ENCODE data around the gene SRCIN1.
"Not testable (repeated sequence)": the region's sequence is repeated elsewhere in the genome, so short reads cannot be mapped to it uniquely, and the experiment has no call there.

The SRCIN1 gene

DNA sequence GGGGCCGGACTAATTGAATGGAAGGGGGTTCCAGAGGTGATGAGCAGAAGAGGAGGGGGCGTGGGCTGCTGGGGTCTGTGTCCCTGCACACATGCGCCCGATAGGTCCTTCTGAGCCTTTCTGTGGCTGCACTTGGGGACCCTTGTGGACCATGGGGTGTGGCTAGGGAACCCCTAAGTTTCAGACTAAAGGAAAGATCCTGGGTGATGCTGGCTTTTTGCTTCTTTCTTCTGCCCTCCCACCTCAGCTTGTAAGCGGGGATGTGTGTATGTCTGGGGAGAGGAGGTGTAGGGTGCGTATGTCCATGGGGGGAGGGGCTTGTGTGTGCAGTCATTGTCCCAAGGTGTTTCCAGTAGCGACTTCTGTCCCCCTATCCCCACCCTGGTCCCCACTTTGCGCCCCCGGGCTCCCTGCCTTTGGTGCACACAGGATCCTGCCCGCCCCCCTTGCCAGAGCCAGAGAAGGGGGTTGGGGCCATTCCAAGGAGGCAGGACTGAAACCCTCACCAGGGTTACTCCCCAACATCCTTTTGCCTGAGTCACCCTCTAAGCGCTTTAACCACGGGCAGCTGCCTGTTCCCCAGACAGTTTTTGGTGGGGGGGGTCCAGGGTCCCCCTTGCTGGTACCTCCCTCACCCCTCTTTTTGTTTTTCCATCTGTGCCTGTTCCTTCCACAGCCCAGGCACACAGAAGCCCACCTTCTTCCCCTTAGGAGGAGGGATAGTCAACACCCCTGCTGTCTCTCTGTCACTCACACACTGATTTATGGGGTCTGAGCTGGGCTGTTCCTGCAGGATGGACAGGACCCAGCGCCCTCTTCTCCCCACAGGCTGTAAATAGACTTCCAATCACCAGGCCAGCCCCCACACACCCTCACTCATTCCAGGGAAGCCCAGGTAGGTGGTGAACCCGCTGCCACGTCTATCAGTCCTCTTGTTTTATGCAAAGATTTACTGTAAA, 94.3 kb downstream of the SRCIN1 start:
- in situ Hi-C loops (cut with MboI; ENCODE audit: low sequenced_read_pairs), result no loop called here

DNA sequence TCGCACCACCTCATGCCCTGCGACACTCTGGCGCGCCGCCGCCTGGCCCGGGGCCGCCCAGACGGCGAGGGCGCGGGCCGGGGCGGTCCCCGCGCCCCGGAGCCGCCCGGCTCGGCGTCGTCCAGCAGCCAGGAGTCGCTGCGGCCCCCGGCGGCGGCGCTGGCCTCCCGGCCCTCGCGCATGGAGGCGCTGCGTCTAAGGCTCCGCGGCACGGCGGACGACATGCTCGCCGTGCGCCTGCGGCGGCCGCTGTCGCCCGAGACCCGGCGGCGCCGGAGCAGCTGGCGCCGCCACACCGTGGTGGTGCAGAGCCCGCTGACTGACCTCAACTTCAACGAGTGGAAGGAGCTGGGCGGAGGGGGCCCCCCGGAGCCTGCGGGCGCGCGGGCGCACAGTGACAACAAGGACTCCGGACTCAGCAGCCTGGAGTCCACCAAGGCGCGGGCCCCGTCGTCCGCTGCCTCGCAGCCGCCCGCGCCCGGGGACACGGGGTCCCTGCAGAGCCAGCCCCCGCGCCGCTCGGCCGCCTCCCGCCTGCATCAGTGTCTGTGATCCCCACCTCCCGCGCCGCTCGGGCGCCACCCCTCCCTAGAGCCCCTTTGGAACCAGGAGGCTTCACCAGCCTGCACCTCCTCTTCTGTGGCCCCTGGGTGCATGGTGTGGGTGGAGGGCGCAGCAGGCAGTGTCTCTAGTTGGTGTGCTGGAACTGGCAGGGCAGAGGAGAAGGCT, 95.2 kb downstream of the SRCIN1 start:
- in situ Hi-C loops (cut with MboI; ENCODE audit: low sequenced_read_pairs), result no loop called here

DNA sequence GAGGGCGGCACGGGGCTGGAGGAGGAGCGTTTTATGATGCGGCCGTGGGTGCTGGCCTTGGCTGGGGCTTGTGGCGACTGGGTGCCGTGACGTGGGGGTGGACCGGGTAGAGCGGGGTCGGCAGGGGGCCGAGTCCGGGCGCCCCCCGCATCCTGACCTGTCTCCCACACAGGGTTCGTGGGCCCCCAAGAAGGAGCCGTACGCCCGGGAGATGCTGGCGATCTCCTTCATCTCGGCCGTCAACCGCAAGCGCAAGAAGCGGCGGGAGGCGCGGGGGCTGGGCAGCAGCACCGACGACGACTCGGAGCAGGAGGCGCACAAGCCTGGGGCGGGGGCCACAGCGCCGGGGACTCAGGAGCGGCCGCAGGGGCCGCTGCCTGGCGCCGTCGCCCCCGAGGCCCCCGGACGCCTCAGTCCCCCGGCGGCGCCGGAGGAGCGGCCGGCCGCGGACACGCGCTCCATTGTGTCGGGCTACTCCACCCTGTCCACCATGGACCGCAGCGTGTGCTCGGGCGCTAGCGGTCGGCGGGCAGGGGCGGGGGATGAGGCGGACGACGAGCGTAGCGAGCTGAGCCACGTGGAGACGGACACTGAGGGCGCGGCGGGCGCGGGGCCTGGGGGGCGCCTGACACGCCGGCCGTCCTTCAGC, 95.9 kb downstream of the SRCIN1 start:
- in situ Hi-C loops (cut with MboI; ENCODE audit: low sequenced_read_pairs), result no loop called here

DNA sequence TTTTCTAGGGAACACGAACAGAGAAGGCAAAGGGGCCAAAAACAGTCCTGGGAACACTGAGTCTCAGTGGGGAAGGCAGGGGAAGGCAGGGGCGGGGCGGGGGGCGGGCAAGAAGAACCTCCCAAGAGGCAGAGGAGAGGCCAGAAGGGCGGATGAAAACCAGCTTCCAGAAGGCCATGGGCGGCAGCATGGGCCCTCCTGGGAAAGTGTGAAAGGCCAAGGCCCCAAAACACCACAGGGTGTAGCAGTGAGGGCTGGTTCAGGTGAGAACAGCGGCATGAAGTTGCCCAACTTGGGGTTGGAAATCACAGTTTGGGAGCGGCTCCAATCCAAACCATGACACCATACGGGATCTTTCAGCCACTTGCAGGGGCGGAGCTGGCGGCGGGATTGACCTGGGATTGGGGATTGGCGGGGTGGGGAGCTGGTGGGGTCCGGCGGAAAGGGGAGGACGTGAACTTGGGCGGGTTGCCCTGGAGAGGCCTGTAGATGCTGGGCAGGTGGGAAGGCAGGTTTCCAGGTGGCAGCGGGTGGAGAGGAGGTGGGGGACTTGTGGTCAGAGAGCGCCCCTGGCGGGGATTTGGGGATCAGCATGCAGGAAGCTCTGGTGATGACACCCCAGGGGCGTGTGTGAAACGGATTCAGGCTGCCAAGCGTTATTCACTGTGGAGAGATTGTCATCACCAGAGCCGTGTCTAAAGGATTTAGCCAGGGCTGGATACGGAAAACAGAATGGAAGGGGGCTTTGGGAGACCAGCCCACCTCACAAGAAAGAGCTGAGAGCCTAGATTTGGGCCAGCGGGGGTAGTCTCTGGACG, 96.6 kb downstream of the SRCIN1 start:
- in situ Hi-C loops (cut with MboI; ENCODE audit: low sequenced_read_pairs), result no loop called here

DNA sequence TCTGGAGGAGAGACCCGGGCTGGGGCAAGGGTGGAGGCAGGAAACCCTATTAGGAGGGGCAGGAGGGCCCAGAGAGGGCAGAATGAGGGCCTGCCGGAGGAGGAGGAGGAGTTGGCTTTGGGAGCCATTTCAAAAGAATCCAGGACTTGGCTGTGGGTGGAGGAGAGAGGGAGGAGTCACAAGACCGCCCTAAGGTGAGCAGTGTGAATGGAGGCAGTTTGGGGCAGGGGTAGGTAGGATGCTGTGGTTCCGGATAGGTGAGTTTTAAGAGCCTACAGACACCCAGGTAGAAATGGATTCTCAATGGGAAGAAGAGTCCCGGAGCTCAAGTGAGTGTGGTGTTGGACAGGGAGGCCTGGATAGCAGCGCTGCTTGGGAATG, 97.2 kb downstream of the SRCIN1 start:
- in situ Hi-C loops (cut with MboI; ENCODE audit: low sequenced_read_pairs), result no loop called here

DNA sequence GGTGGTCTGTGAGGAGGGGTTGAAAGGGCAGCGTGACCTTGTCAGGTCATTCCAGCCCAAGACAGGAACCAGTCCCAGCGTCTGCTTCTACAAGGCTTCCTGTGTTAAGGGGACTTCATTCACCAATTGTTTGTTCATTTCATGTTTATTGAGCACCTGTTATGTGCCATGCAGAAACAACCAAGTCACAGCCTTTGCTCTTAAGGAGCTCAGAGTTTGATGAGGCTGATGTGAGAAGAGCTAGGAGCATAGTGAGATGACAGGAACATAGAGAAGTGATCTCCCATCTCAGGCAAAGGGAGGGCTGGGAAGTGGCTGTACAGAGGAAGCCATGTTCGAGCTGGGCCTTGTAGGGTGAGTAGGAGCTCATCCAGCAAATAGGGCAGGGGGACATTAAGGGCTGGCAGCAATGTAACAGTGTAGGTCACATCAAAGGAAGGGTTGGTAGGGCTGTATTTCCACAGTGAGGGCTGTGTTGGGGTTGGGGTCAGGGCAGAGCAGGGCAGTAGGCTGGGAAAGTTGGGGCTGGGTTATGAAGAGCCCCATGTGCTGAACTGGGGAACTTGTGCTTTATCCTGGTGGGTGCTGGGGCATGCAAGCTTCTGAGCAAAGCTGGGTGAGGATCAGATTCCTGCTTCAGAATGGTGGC, 97.7 kb downstream of the SRCIN1 start:
- in situ Hi-C loops (cut with MboI; ENCODE audit: low sequenced_read_pairs), result no loop called here

DNA sequence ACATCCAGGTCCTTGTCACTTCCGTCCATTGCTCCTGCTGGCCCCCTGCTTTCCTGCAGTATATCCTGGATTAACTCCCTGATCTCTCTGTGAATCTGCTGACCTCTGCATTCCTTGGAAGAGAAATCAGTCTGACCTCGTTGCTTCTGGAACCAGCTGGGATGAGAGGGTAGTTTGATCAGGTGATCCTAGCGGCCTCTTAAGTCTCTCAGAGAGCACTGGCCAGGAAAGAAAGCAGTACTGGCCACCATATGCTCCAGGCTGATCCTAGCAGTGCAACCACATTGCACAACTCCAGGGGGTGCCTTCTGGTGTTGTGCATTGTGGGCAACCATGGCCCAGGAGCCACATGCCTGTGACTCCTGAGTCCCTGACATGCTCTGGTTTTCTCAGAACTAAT, 98.3 kb downstream of the SRCIN1 start:
- in situ Hi-C loops (cut with MboI; ENCODE audit: low sequenced_read_pairs), result no loop called here

DNA sequence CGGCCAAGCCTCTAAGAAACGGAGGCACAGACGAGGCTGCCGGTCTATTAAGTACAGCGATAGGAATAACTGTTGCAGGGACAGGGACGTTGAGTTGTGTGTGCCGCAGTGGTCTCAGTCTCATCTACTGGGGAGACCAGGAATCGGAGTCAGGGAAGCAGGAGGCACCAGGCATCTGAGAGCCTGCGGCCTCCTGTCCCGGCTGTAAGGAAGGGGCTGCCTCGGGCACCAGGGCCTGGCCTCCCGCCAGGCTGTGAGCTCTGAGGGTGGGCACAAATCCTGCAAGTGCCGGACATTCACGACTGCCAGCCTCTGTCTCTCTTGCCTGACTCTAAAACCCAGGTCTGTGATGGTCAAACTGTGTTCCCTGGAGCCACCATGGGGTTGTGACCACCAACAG, 101.5 kb downstream of the SRCIN1 start:
- in situ Hi-C loops (cut with MboI; ENCODE audit: low sequenced_read_pairs), result no loop called here

DNA sequence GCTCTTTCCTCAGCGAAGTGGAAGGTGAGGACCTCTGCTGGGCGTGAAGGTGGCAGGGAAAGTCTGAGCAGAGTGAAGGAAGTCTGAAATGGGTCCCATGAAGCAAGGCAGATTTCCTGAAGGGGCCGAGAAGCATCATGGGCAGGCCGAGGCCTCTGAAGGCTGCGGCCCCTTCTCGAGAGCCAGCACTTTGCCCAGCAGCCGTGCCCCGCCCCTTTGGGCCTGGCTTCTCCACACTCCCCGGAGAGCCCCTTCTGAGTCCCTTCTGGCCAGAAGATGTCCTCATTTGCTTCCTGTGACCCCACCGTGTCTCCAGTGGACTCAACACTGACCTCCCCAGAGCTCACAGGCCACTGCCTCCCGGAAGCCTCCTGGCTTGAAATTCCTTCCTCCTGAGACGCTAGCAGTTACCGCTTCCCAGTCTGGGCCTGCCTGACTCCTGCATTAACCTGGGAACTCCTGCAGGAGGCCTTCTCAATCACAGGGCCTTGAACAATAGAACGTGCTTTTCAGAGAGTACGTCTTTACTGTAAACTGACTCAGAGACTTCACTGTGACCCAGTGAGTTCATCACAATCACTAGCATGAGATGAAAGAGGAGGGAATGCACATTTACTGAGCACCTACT, 102.4 kb downstream of the SRCIN1 start:
- in situ Hi-C loops (cut with MboI; ENCODE audit: low sequenced_read_pairs), result not testable (repeated sequence)

DNA sequence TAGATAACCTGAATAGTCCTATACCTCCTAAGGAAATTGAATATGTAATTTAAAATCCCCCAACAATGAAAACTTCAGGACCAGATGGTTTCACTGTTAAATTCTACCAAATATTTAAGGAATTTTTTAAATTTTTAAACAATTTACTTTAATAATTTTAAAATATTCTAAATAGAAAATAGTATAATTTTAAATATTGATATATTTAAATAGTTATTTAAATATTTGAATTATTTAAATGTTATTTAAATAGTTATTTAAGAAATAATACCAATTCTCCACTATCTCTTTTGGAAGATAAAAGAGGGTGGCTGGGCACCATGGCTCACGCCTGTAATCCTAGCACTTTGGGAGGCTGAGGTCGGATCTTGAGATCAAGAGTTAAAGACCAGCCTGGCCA, 104.0 kb downstream of the SRCIN1 start:
- in situ Hi-C loops (cut with MboI; ENCODE audit: low sequenced_read_pairs), result not testable (repeated sequence)

DNA sequence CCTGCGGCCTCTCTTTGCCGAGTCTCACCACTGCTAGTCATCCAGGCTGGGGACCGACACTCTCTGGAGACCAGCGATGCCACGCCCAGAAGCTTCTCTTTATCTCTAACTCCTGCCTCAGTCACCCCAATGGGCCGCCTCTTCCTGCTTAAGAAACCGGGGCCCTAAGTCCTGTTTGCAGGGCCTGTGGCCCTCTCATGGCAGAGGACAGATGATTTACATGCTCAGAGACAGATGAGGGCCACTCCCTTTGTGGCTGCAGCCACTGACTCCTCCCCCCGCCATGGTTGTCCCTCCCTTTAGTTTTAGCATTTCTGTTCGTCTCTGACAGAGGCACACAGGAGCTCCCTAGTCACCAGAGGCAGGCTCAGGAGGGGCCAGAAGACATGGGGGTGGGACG, 106.5 kb downstream of the SRCIN1 start:
- in situ Hi-C loops (cut with MboI; ENCODE audit: low sequenced_read_pairs), result not testable (repeated sequence)

DNA sequence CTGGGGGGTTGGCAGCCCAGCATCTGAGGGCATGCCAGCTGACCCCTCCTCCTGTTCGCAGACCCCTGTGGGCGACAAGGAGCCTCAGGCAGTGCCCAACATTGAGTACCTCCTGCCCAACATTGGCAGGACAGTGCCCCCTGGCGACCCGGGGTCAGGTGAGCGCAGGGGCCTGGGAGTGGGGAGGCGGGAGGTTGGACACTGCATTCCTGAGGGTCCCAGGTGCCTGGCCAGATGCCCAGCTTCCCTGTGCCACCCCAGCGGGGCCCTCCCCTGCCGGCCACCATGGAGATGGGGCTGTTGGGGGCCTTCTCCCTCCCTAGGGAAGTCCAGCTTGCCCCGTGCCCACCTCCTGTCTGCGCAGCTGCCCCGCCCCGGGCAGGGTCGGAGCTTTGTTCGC, 107.4 kb downstream of the SRCIN1 start:
- in situ Hi-C loops (cut with MboI; ENCODE audit: low sequenced_read_pairs), result no loop called here

DNA sequence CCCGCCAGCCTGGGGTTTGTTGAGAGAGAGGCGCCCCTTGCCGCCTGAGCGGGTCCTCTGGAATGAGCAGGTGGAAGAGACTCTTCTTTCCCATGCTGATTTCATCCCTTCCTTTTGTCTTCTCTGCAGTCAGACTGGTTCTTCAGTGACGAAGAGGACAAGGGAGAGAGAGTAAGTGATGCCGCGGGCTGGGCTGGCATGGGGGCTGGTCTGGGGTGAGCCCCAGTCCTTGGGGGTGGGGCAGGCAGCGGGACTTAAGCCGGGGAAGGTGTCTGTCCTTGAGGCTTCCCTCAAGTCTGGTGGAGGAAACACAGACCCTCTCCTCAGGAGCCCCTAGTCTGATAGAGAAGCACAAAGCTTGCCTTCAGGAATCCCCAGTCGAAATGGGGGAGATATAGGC, 108.1 kb downstream of the SRCIN1 start:
- in situ Hi-C loops (cut with MboI; ENCODE audit: low sequenced_read_pairs), result not testable (repeated sequence)

DNA sequence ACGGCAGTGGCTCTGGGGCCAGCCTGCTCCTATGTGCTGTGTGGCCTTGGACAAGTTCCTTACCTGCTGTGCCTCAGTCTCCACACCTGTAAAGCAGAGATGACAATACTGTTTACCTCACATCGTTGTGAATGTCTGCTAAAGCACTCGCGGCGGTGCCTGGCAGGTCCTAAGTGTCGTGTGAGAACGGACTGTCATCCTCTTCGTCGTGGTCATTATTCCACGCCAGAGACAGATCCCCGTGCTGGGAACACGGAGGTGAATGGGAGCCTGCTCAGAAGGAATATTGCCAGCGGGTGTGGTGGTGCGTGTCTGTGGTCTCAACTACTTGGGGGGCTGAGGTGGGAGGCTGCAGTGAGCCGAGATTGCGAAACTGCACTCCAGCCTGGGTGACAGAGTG, 111.6 kb downstream of the SRCIN1 start:
- in situ Hi-C loops (cut with MboI; ENCODE audit: low sequenced_read_pairs), result not testable (repeated sequence)

DNA sequence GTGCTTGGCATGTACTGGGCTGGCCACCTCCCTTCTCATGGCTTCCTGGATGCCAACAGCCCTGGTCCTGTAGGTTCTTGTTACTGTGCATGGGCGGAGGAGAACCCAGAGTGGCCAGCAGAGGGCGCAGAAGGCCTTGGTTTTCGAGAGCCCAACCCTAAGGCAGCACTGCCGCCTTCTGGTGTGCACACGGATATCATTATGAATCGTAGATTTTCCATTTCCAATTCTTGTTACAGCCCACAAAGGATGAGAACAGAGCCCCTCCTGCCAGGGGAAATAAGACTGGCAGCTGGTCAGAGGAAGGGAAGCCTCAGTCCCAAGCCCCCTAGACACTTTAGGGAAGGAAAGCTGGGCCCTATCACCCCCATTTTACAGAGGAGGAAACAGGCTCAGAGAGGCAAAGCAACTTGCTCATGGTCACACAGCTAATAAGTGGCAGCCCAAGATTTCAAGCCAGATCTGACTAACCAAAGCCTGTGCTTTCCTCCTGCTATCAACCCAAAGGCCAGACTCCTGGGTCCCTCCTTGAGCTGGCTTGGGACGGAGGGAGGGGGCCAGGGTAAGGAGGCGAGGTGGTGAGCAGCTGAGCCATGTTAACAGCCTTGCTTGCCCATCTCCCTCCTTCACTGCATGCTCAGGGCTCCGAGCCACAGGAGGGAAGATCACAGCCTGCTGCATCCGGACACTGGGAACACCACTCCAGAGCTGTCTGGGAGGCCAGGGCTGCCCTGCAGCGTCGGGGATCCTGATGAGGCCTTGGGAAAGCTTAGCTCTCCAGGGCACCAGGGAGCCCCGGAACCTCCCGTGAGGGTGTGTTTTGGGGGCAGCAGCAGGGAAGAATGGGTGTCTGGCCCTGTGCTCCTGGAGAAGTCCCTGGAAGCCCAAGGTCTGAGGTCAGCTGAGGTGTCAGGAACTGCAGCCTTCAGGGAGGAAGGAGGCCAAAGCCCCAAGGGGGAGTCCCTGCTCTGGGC, 113.4 kb downstream of the SRCIN1 start:
- in situ Hi-C loops (cut with MboI; ENCODE audit: low sequenced_read_pairs), result not testable (repeated sequence)

DNA sequence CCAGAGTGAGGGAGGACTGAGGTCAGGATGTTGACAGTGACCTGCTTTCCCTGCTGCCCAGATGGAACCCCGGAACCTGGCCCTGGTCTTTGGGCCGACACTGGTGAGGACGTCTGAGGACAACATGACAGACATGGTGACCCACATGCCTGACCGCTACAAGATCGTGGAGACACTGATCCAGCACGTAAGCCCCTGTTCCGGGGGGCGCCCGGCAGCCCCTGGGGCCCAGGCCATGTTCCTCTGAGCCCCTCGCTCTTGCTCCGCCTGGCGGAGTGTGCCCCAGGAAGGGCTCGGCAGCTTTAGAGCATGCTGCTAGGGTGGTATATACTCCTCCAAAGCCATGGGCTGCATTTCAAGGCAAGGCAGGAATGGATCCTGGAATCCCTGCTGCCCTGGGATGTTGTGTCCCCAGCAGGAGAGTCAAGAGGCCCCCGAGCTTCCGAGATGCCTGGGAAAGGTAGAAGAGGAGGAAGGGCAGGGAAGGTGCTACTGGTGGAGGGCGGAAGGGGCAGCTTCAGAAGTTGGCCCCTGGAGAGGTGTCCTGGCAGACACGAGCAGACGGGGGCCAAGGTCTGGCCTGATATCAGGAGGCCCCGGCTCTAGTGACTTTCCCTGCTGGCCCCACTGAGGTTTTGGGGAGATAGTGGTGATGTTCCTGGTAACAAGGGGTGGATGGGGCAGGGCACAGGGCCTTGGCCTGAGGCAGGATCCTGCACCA, 114.2 kb downstream of the SRCIN1 start:
- in situ Hi-C loops (cut with MboI; ENCODE audit: low sequenced_read_pairs), result not testable (repeated sequence)

DNA sequence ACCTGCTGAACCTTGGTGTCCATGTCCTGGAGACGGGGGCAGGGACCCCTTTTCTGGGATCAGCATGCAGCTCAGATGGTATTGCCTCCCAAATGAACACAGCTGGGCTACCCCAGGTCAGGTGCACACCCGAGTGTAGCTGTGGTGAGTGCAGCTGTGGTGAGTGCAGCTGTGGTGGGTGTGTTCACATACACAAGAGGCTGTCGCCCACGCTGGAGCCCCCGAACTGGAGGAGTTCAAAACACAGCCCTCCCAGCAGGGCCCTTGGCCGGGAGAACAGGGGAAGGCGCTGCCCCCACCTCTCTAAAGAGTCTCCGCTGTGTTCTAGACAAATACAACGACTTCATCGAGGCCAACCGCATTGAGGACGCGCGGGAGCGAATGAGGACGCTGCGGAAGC, 116.0 kb downstream of the SRCIN1 start:
- in situ Hi-C loops (cut with MboI; ENCODE audit: low sequenced_read_pairs), result not testable (repeated sequence)

DNA sequence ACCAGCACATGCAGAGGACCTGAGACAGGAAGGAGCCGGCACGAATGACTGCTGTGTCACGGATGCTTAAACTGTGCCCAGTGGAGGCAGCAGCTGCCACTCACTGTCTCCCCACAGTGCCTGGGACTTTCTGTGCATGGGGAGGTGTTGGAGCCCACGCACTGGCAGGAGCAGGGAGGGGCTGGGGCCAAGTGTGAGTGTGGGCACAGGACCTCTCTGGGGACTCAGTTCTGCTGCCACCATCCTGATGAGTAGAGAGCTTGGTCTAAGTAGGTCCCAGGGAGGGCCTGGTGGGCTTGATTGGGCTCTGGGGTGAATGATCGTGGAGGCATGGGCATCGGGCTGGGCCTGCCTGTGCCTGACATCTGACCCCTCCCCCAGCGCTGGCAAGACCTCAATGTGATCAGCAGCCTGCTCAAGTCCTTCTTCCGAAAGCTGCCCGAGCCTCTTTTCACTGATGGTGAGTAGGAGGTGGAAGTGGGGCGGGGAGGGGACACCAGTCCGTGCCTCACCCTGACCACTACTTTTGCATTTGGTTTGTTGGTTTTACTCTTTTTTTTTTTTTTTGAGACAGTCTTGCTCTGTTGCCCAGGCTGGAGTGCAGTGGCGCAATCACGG, 120.0 kb downstream of the SRCIN1 start:
- in situ Hi-C loops (cut with MboI; ENCODE audit: low sequenced_read_pairs), result not testable (repeated sequence)
